Measurements from ENCODE around the gene CEND1. TPM values are rescaled to one million over a fixed set of nuclear protein-coding genes. Genes with fewer than 3 reads are reported as not detected.

Gene CEND1
- total and polyA plus RNA-seq, 2 of the 4 experiments (the other 2 are of a cell fraction), result 0.90 to 4.0 TPM

DNA sequence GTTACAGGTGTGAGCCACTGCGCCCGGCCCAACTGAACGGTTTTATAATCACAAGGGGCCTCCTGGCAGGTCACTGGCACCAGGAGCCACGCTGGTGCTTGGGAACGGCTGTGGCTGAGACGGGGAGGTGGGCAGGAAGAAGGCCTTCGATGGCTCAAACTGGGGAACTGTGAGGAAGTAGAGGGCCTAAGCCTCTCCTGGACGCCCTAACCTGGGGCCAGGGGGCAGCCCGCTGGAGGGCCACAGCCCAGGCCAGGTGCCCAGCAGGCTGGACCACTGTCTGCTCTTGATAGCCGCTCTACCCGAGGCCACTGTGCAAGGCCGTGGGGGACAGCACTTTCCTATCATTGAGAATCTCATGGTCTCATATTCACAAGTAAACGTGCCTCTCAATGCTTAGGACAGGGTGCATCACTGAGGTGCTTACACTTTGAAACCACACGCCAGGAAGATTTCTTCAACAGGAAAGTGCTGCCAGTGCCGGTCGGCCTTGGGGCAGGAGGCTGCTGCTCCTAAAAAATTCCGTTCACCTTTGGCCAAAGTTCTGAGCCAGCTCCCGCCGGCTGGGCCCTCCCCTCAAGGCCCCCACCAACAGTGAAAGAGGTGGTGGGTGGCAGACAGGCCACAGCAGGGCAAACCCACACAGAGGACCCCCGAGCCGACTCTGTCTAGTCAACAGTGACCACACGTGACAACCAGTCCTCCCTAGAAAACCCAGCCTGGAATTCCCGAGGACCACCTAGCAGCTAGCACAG is 19.8 kb downstream of the CEND1 start:
- no peak overlapping the region for H3K18ac ChIP-seq (ENCODE audit: low read depth, low read length)
- no peaks in the 10 kb centered on the region for H3K27me3 ChIP-seq (ENCODE audit: control insufficient read depth, insufficient read depth, low read length)
- no peak overlapping the region for H3K4ac ChIP-seq (ENCODE audit: low read depth, low read length)
- peaks cover 56% of the 10 kb centered on the region for H4K20me1 ChIP-seq (ENCODE audit: insufficient read depth, low read length)
- H2BK5ac ChIP-seq (ENCODE audit: low read depth, low read length, poor library complexity, severe bottlenecking), result no peak overlapping the region
- H3K79me1 ChIP-seq (ENCODE audit: low read depth in 1 of 2, low read length in 2 of 2), result peaks cover 9 to 57% of the 10 kb centered on the region in 2 experiments
- no peak overlapping the region for H2AK9ac ChIP-seq (replicated peaks; ENCODE audit: low read depth, low read length, poor library complexity)
- no peak overlapping the region for H2AFZ ChIP-seq (replicated peaks; ENCODE audit: low read length, poor library complexity)
- no peak for DNase-seq
- H3K14ac ChIP-seq (replicated peaks; ENCODE audit: low read depth, low read length), result no peak overlapping the region
- no peak overlapping the region for H3K4me2 ChIP-seq (ENCODE audit: low read depth, low read length)
- no peak overlapping the region for H2BK20ac ChIP-seq (ENCODE audit: low read depth, low read length)
- no peak overlapping the region for H3K23ac ChIP-seq (ENCODE audit: low read depth, low read length)
- H4K5ac ChIP-seq (ENCODE audit: low read depth, low read length), result no peak overlapping the region
- H4K8ac ChIP-seq (ENCODE audit: low read depth in 2 of 2, low read length in 2 of 2), result no peak overlapping the region
- ChIA-PET POLR2A (ENCODE audit: unreplicated experiment) (no interaction called here), CTCF (no interaction called here)
- dilution Hi-C loops (cut with HindIII; ENCODE audit: low sequenced_read_pairs, unreplicated experiment), result no loop called here
- no peak overlapping the region for H2BK15ac ChIP-seq (ENCODE audit: low read depth, low read length)
- no peak for TF ChIP-seq POLR2A (IDR thresholded peaks at IDR 0.05; ENCODE audit: low read depth, low read length)
- TF ChIP-seq MAFK (IDR thresholded peaks at IDR 0.05; ENCODE audit: low read depth, low read length), result no peak
- TF ChIP-seq CHD1 (IDR thresholded peaks at IDR 0.05; ENCODE audit: low read depth, low read length), result no peak
- no peak for TF ChIP-seq RCOR1 (IDR thresholded peaks at IDR 0.05; ENCODE audit: insufficient replicate concordance, low read length)
- no peak for TF ChIP-seq RFX5 (IDR thresholded peaks at IDR 0.05; ENCODE audit: low read depth, low read length)
- no peak for TF ChIP-seq MAZ (IDR thresholded peaks at IDR 0.05; ENCODE audit: borderline replicate concordance, low read depth, low read length)
- TF ChIP-seq NFE2L2 (IDR thresholded peaks at IDR 0.05; ENCODE audit: low read depth, low read length), result no peak
- no peak for TF ChIP-seq MXI1 (IDR thresholded peaks at IDR 0.05; ENCODE audit: borderline replicate concordance, low read depth, low read length)
- TF ChIP-seq RAD21 (IDR thresholded peaks at IDR 0.05; ENCODE audit: low read length), result no peak
- no peak for TF ChIP-seq SMC3 (IDR thresholded peaks at IDR 0.05; ENCODE audit: low read depth, low read length)
- TF ChIP-seq, protein P1, sequence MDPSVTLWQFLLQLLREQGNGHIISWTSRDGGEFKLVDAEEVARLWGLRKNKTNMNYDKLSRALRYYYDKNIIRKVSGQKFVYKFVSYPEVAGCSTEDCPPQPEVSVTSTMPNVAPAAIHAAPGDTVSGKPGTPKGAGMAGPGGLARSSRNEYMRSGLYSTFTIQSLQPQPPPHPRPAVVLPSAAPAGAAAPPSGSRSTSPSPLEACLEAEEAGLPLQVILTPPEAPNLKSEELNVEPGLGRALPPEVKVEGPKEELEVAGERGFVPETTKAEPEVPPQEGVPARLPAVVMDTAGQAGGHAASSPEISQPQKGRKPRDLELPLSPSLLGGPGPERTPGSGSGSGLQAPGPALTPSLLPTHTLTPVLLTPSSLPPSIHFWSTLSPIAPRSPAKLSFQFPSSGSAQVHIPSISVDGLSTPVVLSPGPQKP (IDR thresholded peaks at IDR 0.05; ENCODE audit: borderline replicate concordance, low read depth, low read length), result no peak
- TF ChIP-seq, protein P2, sequence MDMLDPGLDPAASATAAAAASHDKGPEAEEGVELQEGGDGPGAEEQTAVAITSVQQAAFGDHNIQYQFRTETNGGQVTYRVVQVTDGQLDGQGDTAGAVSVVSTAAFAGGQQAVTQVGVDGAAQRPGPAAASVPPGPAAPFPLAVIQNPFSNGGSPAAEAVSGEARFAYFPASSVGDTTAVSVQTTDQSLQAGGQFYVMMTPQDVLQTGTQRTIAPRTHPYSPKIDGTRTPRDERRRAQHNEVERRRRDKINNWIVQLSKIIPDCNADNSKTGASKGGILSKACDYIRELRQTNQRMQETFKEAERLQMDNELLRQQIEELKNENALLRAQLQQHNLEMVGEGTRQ (IDR thresholded peaks at IDR 0.05; ENCODE audit: low read depth, low read length), result no peak
- no peak for TF ChIP-seq CEBPB (IDR thresholded peaks at IDR 0.05; ENCODE audit: low read depth, low read length)
- no peak for TF ChIP-seq FOS (IDR thresholded peaks at IDR 0.05; ENCODE audit: low read depth, low read length)
- TF ChIP-seq, protein P3, sequence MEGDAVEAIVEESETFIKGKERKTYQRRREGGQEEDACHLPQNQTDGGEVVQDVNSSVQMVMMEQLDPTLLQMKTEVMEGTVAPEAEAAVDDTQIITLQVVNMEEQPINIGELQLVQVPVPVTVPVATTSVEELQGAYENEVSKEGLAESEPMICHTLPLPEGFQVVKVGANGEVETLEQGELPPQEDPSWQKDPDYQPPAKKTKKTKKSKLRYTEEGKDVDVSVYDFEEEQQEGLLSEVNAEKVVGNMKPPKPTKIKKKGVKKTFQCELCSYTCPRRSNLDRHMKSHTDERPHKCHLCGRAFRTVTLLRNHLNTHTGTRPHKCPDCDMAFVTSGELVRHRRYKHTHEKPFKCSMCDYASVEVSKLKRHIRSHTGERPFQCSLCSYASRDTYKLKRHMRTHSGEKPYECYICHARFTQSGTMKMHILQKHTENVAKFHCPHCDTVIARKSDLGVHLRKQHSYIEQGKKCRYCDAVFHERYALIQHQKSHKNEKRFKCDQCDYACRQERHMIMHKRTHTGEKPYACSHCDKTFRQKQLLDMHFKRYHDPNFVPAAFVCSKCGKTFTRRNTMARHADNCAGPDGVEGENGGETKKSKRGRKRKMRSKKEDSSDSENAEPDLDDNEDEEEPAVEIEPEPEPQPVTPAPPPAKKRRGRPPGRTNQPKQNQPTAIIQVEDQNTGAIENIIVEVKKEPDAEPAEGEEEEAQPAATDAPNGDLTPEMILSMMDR (conservative IDR thresholded peaks at IDR 0.05; ENCODE audit: low read depth, low read length), result no peak
- TF ChIP-seq BHLHE40 (IDR thresholded peaks at IDR 0.05; ENCODE audit: low read depth, low read length), result no peak
- no peak overlapping the region for H3K56ac ChIP-seq (ENCODE audit: extremely low read depth, insufficient read depth, low read length)
- H3K36me3 ChIP-seq (ENCODE audit: control insufficient read depth, insufficient read depth, low read length), result peaks cover 60% of the 10 kb centered on the region
- no peaks in the 10 kb centered on the region for H3K9me3 ChIP-seq (ENCODE audit: control insufficient read depth, insufficient read depth, low read length)
- peaks cover 3% of the 10 kb centered on the region for H3K4me1 ChIP-seq (ENCODE audit: control insufficient read depth, insufficient read depth, low read length)
- intact Hi-C loops (cut with micrococcal nuclease), result no loop called here
- H3K9me1 ChIP-seq (ENCODE audit: insufficient read depth, low read length), result peaks cover 4% of the 10 kb centered on the region; the same call in 1 of the 2 replicates
- H4K91ac ChIP-seq (ENCODE audit: insufficient read depth, low read depth, low read length), result no peak overlapping the region
- H3K27ac ChIP-seq (ENCODE audit: insufficient read depth, low read length), result no peak overlapping the region
- H3K4me3 ChIP-seq (ENCODE audit: insufficient read depth, low read depth, low read length), result no peak overlapping the region
- TSS peak; percentile 47 for BruUV-seq (replicated peaks)
- H3K9ac ChIP-seq (ENCODE audit: low read depth, low read length), result no peak overlapping the region
- ATAC-seq (ENCODE audit: low read depth), result no peak
- 95% methylated on average over 9 of the region's 23 CpGs; no CpG with 5 or more reads in 1 of the 2 experiments for WGBS, 2 experiments (ENCODE audit: extremely low coverage in 2 of 2, insufficient read length in 1 of 2)
- no peak overlapping the region for H2BK120ac ChIP-seq (ENCODE audit: low read depth, low read length)
- no peak overlapping the region for H2AK5ac ChIP-seq (ENCODE audit: low read depth, low read length)
- in situ Hi-C loops (cut with MboI; ENCODE audit: low sequenced_read_pairs), result no loop called here

All from IMR-90 (cell line).